Left renal pelvis (tissue), 4 donors: Measurements from ENCODE around the gene ASNSD1. TPM values are rescaled to one million over a fixed set of nuclear protein-coding genes. Genes with fewer than 3 reads are reported as not detected.
"Not testable (repeated sequence)": the region's sequence is repeated elsewhere in the genome, so short reads cannot be mapped to it uniquely, and the experiment has no call there.

ENCODE experiments used
- DNase-seq, 4 donors: peaks; one replicate each; pipeline ENCODE4 v3.0.0-alpha.2; 2013; ENCODE audit warnings: low read depth in 4 of 4, low spot score in 3 of 4
- polyA plus RNA-seq, 4 donors: library from polyadenylated mRNA; unstranded; fragments of 120-200 nt; gene quantifications; one replicate each; pipeline ENCODE4 v1.2.1, GENCODE V29; 2013; ENCODE audit not compliant: insufficient read length in 4 of 4

ASNSD1 gene
- polyA plus RNA-seq, 4 donors: 52.2 to 72.0 (median 60.1) TPM

- no peak for DNase-seq
Observed at GRCh38 chr2:189641590-189641989, 19.7 kb upstream of the ASNSD1 start.

- DNase-seq: no peak
Observed at GRCh38 chr2:189646521-189646920, 14.7 kb upstream of the ASNSD1 start.

- DNase-seq: no peak
Observed at GRCh38 chr2:189648846-189649509, 12.3 kb upstream of the ASNSD1 start.

DNA sequence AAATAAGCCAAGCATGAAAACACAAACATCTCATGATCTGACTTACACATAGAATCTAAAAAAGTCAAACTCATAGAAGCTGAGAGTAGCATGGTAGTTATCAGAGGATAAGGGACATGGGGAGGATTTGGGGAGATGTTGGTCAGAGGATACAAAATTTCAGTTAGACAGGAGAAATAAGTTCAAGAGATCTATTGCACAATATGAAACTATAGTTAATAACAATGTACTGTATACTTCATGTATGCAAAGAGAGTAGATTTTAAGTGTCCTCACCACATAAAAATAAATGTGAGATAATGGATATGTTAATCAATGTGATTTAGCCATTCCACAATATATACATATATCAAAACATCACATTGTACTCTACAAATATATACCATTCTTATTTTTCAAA, 10.0 kb upstream of the ASNSD1 start:
- no peak for DNase-seq

DNA sequence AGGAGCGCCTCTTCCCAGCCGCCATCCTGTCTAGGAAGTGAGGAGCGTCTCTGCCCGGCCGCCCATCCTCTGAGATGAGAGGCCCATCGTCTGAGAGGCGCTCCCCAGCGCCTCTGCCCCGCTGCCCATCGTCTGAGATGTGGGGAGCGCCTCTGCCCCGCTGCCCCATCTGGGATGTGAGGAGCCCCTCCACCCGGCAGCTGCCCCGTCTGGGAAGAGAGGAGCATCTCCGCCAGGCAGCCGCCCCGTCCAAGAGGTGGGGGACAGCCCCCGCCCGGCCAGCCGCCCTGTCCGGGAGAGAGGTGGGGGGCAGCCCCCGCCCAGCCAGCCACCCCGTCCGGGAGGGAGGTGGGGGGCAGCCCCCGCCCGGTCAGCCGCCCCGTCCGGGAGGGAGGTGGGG, 7.8 kb upstream of the ASNSD1 start:
- not testable (repeated sequence) for DNase-seq

DNA sequence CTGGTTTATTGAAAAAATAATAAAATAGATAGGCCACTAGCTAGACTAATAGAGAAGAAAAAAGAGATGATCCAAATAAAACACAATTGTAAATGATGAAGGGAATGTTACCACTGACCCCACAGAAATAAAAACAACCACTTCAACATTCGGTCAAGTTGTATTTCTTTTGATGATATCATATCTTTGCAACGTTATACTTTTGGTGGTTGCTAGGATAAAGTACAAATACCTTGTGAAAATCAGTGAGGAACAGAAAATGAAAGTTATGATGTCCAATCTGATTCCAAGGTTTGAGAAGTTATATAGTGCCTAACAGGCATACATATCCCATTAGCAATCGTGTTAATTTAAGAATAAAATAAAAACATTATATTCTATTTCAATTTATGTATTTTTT, 6.6 kb upstream of the ASNSD1 start:
- DNase-seq: no peak

GRCh38 chr2:189657867-189658266, 3.4 kb upstream of the ASNSD1 start:
- no peak for DNase-seq

- no peak for DNase-seq
Observed at GRCh38 chr2:189658306-189659212, 2.7 kb upstream of the ASNSD1 start.

DNA sequence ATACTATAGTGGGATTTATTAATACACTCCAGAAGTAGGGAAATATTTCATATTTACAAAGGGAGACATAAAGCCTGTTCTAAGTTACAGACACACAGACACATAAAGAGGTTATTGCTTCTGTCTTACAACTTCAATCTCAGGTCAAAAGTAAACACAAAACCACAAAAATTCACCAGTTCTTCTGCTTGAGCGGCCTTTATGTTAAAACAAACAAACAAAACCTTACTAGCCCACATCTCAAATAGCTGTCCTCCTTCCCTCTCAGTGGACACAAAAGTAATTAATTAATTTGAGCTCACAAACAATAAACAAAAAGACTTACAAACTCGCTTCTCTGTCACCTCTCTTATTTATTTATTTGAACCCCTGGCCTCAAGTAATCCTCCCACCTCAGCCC, 1.5 kb upstream of the ASNSD1 start:
- DNase-seq: no peak

- no peak for DNase-seq
Observed at GRCh38 chr2:189660803-189661147, 484 bp upstream of the ASNSD1 start.

GRCh38 chr2:189661957-189662321, 680 bp downstream of the ASNSD1 start:
- no peak for DNase-seq

GRCh38 chr2:189662669-189663226, 1.5 kb downstream of the ASNSD1 start:
- no peak for DNase-seq

DNA sequence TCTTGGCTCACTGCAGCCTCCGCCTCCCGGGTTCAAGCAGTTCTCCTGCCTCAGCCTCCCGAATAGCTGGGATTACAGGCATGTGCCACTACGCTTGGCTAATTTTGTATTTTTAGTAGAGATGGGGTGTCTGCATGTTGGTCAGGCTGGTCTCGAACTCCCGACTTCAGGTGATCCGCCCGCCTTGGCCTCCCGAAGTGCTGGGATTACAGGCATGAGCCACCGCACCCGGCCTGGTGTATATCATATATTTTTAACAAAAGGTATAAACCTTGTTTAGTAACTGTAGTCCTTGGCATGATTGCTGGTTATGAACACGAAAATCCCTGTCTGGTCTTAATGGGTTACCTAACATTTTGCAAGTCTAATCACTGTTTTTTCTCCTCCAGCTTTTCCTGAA, 2.1 kb downstream of the ASNSD1 start:
- DNase-seq: not testable (repeated sequence)

- DNase-seq: no peak
Observed at GRCh38 chr2:189669913-189670312, 8.7 kb downstream of the ASNSD1 start.

DNA sequence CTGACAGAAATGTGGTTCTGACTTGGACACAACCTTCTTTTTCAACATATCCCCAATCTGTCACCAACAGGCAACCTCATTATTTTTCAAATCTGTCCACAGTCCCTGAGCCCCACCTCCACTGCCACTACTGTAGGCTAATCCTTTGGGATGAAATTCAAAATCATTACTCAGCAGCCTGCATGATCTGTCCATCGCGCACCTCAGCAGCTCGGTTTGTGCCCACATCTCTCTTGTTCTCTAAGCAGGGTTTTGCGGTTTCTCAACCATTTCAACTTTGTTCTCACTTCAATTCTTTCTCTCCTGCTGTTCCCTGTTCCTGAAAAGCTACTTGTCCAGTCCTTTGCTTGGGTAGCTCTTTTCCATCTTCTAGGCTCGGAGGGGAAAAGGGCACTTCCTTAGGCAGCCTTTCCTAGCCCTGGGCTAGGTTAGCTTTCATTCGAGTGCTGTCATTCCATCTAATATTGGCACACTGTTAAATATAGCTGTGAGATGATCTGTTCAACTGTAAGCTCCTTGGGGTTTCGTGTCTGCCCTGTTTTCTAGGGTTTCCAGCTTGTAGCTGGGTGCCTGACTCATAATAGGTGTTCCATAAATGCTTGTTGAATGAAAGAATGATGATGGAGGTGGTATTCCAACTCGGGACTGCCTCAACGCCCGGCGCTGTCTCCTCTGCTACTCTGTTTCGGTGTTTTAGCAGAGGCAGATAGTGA, 12.6 kb downstream of the ASNSD1 start:
- DNase-seq: no peak

- peak in 3 of 4 donors; percentile 71 to 73 (median 71) for DNase-seq
Observed at GRCh38 chr2:189674374-189675112, 13.3 kb downstream of the ASNSD1 start, which contains the start of gene ANKAR. Gene ANKAR, plus strand, starts transcription at chr2:189674670. Its CDS starts 1,821 bp downstream, at chr2:189676491.

- DNase-seq: no peak
Observed at GRCh38 chr2:189676471-189676870, 15.2 kb downstream of the ASNSD1 start.

DNA sequence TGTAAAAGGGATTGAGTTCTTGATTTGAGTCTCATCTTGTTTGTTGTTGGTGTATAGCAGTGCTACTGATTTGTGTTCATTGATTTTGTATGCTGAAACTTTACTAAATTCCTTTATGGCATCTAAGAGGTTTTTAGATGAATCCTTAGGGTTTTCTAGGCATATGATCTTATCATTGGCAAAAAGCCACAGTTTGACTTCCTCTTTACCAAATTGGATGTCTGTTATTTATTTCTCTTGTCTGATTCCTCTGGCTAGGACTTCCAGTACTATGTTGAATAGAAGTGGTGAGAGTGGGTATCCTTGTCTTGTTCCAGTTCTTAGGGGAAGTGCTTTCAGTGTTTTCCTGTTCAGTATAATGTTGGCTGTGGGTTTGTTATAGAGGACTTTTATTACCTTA, 18.0 kb downstream of the ASNSD1 start:
- no peak for DNase-seq

GRCh38 chr2:189681203-189681602, 19.9 kb downstream of the ASNSD1 start:
- DNase-seq: no peak

GRCh38 chr2:189681903-189682302, 20.6 kb downstream of the ASNSD1 start:
- no peak for DNase-seq
